Uterus (tissue), 4 donors: ENCODE data around the gene HPF1. TPM values are rescaled to one million over a fixed set of nuclear protein-coding genes. Genes with fewer than 3 reads are reported as not detected.
A peak's percentile ranks its signal among the peaks of the same experiment; 100 is the strongest.
"Not testable (repeated sequence)": the region's sequence is repeated elsewhere in the genome, so short reads cannot be mapped to it uniquely, and the experiment has no call there.

ENCODE experiments used
- DNase-seq, 2 donors: peaks; one replicate each; pipeline ENCODE4 v3.0.0-alpha.2; 2019 to 2020
- H3K27ac ChIP-seq, 2 donors: fragments of 200-600 bp; sonication (generic); 1 replicate in 1 of 2; 2 replicates in 1 of 2; pipeline ENCODE4 v1.5.1; 2016 to 2018
- H3K27me3 ChIP-seq, 2 donors: fragments of 200-600 bp; sonication (generic); one replicate each; pipeline ENCODE4 v1.5.1; 2018 to 2019; ENCODE audit warnings: control low read depth in 1 of 2
- H3K36me3 ChIP-seq, 2 donors: fragments of 200-600 bp; sonication (generic); one replicate each; pipeline ENCODE4 v1.5.1; 2019; ENCODE audit warnings: control low read depth in 1 of 2
- H3K4me1 ChIP-seq, 2 donors: fragments of 200-600 bp; sonication (generic); one replicate each; pipeline ENCODE4 v1.5.1; 2018 to 2019; ENCODE audit warnings: control low read depth in 1 of 2
- H3K4me3 ChIP-seq, 2 donors: fragments of 200-600 bp; sonication (generic); 1 replicate in 1 of 2; 2 replicates in 1 of 2; pipeline ENCODE4 v1.5.1; 2018 to 2019; ENCODE audit warnings: mild to moderate bottlenecking in 1 of 2
- H3K9me3 ChIP-seq, 2 donors: fragments of 200-600 bp; sonication (generic); one replicate each; pipeline ENCODE4 v1.5.1; 2019; ENCODE audit warnings: control low read depth in 1 of 2
- POLR2A ChIP-seq, 2 donors: fragments of 450-650 bp; IDR thresholded peaks; one replicate each; pipeline ENCODE4 v1.6.1; 2016; ENCODE audit warnings: antibody characterized with exemption in 2 of 2, mild to moderate bottlenecking in 1 of 2, moderate library complexity in 1 of 2
- intact Hi-C: fragments of 100-400 bp; cut with DNase I; formaldehyde crosslinking; loops from one replicate; pipeline ENCODE4 v1.15.1; 2023; ENCODE audit warnings: low total_unique reads
- total RNA-seq, 4 donors: library from RNA; depleted of rRNA in 3 of 4; stranded (reverse); fragments of >200 nt in 3 of 4; gene quantifications; one replicate each; pipeline versions ENCODE4 v1.1.0 to v1.2.4, GENCODE V29; 2014 to 2023
- TF ChIP-seq, protein P1 (sequence below), 4 experiments: fragments of 200-600 bp in 2 of 4; fragments of 450-650 bp in 2 of 4; sonication (generic) in 2 of 4; IDR thresholded peaks; one replicate each; pipeline ENCODE4 v1.5.1; 2016 to 2019; ENCODE audit warnings: antibody characterized with exemption in 4 of 4, mild to moderate bottlenecking in 2 of 4, moderate library complexity in 1 of 4
- donor health status: DM: yes; HTN: yes; CAD: no.

HPF1 gene
- total RNA-seq, 4 donors from 2014 or later = 23.6 to 169 (median 61.9) TPM

GRCh38 chr4:169773889-169774288 lies 16.1 kb upstream of the HPF1 start:
- Histone ChIP-seq H3K4me3 (no peak overlapping the region), H3K27ac (no peak overlapping the region), H3K4me1 (no peaks in the 10 kb centered on the region), H3K27me3 (peaks cover 0 to 7% of the 10 kb centered on the region in 2 donors), H3K36me3 (no peaks in the 10 kb centered on the region), H3K9me3 (no peaks in the 10 kb centered on the region)
- intact Hi-C loops = no loop called here
- no peak for DNase-seq
- TF ChIP-seq, protein P1, sequence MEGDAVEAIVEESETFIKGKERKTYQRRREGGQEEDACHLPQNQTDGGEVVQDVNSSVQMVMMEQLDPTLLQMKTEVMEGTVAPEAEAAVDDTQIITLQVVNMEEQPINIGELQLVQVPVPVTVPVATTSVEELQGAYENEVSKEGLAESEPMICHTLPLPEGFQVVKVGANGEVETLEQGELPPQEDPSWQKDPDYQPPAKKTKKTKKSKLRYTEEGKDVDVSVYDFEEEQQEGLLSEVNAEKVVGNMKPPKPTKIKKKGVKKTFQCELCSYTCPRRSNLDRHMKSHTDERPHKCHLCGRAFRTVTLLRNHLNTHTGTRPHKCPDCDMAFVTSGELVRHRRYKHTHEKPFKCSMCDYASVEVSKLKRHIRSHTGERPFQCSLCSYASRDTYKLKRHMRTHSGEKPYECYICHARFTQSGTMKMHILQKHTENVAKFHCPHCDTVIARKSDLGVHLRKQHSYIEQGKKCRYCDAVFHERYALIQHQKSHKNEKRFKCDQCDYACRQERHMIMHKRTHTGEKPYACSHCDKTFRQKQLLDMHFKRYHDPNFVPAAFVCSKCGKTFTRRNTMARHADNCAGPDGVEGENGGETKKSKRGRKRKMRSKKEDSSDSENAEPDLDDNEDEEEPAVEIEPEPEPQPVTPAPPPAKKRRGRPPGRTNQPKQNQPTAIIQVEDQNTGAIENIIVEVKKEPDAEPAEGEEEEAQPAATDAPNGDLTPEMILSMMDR (IDR thresholded peaks at IDR 0.05) = no peak
- no peak for TF ChIP-seq POLR2A (IDR thresholded peaks at IDR 0.05)

DNA sequence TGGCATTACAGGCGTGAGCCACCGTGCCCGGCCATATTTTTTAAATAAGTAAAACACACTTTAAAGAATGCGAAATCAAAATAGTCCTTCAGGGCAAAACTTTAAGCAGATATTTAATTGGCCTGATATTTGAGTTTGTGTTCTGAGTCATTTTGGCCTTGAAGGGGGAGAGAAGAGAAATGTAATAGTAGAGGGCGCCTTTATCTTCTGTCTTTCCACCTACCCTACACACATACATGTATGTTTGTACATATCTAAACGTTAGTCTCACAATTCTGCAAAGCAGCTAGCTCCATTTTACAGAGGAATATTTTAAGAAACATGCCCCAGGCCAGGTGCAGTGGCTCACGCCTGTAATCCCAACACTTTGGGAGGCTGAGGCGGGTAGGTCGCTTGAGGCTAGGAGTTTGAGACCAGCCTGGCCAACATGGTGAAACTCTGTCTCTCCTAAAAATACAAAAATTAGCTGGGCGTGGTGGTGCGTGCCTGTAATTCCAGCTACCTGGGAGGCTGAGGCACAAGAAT lies 13.9 kb upstream of the HPF1 start:
- H3K36me3 ChIP-seq, H3K27me3 ChIP-seq, H3K4me3 ChIP-seq, intact Hi-C loops, H3K9me3 ChIP-seq, H3K4me1 ChIP-seq, DNase-seq: not testable (repeated sequence)
- H3K27ac ChIP-seq = peak overlapping the region in 1 of 2 donors; percentile 45

DNA sequence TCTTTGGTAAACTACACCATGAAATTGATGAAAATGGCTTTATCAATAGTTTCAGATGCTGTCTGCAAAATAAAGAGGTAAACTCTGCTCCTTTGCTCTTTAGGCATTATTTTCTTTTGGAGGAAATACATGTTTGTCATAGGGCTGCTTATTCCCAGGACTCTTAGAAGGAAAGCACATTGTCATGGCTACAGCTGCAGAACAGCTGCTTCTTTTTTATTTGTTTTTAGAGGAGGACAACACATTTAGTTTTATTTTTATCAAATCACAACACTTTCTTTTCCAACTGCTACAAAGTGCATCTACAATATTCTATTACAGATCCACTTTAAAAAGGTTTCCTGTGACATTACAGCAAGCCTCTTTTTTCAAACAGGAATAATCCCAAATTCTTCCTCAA lies 12.7 kb upstream of the HPF1 start:
- H3K27me3 ChIP-seq = peaks cover 0 to 6% of the 10 kb centered on the region in 2 donors
- no peak overlapping the region for H3K4me3 ChIP-seq
- H3K27ac ChIP-seq = peak overlapping the region in 1 of 2 donors; percentile 45
- intact Hi-C loops = no loop called here
- DNase-seq = no peak
- H3K36me3 ChIP-seq = no peaks in the 10 kb centered on the region
- H3K9me3 ChIP-seq = no peaks in the 10 kb centered on the region
- no peak for TF ChIP-seq POLR2A (IDR thresholded peaks at IDR 0.05)
- TF ChIP-seq, protein P1 (IDR thresholded peaks at IDR 0.05) = no peak
- no peaks in the 10 kb centered on the region for H3K4me1 ChIP-seq

DNA sequence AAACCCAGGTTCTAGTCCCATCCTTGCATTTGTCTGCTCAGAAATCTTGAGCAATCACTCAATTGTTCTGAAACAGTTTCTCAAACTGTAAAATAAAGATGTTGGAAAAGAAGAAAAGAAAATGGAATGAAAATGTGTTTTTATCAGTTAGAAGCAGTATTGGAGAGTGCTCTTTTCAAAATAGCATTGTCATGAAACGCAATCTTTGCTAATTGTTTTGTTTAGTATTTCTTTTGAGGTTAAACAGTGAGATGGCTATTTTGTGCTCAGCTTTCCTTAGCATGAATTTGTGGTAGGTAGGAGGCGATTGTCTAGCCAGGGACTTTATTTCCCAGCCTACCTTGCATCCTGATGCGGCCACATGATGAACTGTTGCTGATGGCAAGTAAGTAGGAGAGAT lies 10.6 kb upstream of the HPF1 start:
- H3K4me3 ChIP-seq = no peak overlapping the region
- no peaks in the 10 kb centered on the region for H3K4me1 ChIP-seq
- H3K36me3 ChIP-seq = no peaks in the 10 kb centered on the region
- TF ChIP-seq, protein P1 (IDR thresholded peaks at IDR 0.05) = no peak
- no peak for TF ChIP-seq POLR2A (IDR thresholded peaks at IDR 0.05)
- no peak for DNase-seq
- no peak overlapping the region for H3K27ac ChIP-seq
- no peaks in the 10 kb centered on the region for H3K9me3 ChIP-seq
- intact Hi-C loops = no loop called here
- no peaks in the 10 kb centered on the region for H3K27me3 ChIP-seq

GRCh38 chr4:169766741-169767140 lies 9.0 kb upstream of the HPF1 start:
- Histone ChIP-seq H3K27me3 (no peaks in the 10 kb centered on the region), H3K4me3 (no peak overlapping the region), H3K27ac (no peak overlapping the region), H3K36me3 (no peaks in the 10 kb centered on the region), H3K9me3 (no peaks in the 10 kb centered on the region), H3K4me1 (no peaks in the 10 kb centered on the region)
- DNase-seq = no peak
- TF ChIP-seq, protein P1 (IDR thresholded peaks at IDR 0.05) = no peak
- TF ChIP-seq POLR2A (IDR thresholded peaks at IDR 0.05) = no peak
- intact Hi-C loops = no loop called here

- H3K4me1 ChIP-seq = no peaks in the 10 kb centered on the region
- TF ChIP-seq POLR2A (IDR thresholded peaks at IDR 0.05) = no peak
- TF ChIP-seq, protein P1 (IDR thresholded peaks at IDR 0.05) = no peak
- no peaks in the 10 kb centered on the region for H3K36me3 ChIP-seq
- H3K27ac ChIP-seq = no peak overlapping the region
- H3K4me3 ChIP-seq = no peak overlapping the region
- intact Hi-C loops = no loop called here
- no peak for DNase-seq
- H3K9me3 ChIP-seq = no peaks in the 10 kb centered on the region
- no peaks in the 10 kb centered on the region for H3K27me3 ChIP-seq
Observed at GRCh38 chr4:169765835-169766234, 8.1 kb upstream of the HPF1 start.
